ENCODE results near the gene INPP4A. TPM values are rescaled to one million over a fixed set of nuclear protein-coding genes. Genes with fewer than 3 reads are reported as not detected.

The INPP4A gene
- total RNA-seq, 1 donor from 2014 or later, result 18.0 TPM

DNA sequence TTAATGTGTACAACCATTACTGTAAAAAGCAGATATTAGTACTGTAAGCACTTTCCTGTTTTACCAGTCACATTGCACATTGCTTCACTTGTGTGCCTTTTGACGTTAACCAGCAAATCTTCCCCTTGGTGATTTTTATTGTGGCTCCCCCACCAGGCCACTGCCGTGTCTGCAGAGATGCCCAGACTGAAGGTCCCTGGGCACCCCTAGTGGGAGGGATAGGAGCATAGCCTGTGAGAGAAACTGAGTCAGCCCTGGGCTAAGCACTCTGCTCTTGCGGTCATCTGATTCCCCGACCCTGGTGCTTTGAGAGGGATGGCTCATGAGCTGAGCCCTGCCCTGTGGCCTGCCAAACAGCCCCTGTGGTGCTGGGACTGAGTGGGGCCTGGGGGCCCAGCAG is 73.4 kb downstream of the INPP4A start:
- TF ChIP-seq, protein P1, sequence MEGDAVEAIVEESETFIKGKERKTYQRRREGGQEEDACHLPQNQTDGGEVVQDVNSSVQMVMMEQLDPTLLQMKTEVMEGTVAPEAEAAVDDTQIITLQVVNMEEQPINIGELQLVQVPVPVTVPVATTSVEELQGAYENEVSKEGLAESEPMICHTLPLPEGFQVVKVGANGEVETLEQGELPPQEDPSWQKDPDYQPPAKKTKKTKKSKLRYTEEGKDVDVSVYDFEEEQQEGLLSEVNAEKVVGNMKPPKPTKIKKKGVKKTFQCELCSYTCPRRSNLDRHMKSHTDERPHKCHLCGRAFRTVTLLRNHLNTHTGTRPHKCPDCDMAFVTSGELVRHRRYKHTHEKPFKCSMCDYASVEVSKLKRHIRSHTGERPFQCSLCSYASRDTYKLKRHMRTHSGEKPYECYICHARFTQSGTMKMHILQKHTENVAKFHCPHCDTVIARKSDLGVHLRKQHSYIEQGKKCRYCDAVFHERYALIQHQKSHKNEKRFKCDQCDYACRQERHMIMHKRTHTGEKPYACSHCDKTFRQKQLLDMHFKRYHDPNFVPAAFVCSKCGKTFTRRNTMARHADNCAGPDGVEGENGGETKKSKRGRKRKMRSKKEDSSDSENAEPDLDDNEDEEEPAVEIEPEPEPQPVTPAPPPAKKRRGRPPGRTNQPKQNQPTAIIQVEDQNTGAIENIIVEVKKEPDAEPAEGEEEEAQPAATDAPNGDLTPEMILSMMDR (IDR thresholded peaks at IDR 0.05; ENCODE audit: insufficient read depth, low read length, poor library complexity, severe bottlenecking), result no peak
- Histone ChIP-seq H3K36me3 (ENCODE audit: control insufficient read depth, insufficient read depth, low read length) (no peaks in the 10 kb centered on the region), H3K4me3 (ENCODE audit: low read depth, low read length) (no peak overlapping the region), H3K27me3 (ENCODE audit: control insufficient read depth, insufficient read depth, low read length) (no peaks in the 10 kb centered on the region)
- no peak for DNase-seq (ENCODE audit: low read depth)

DNA sequence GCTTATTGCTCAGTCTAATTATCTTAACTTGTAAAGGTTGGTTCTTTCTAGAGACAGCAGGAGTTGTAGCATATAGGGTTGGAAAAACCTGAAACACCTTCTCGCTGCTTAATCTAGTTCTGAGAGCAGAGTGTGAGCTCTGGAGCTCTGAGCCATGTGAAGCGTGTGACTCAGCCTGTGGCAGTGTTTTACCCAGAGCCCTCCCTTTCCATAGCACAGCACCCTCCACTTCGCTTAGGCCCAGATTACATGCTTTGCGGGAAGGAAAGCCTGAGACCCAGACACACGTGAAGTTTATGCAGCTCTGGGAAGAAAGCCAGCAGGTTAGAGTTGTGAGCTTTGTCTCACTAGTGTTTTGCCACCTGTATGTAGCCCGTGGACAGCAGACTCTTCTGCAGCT is 74.5 kb downstream of the INPP4A start:
- no peak overlapping the region for H3K4me3 ChIP-seq (ENCODE audit: low read depth, low read length)
- no peak for DNase-seq (ENCODE audit: low read depth)
- TF ChIP-seq, protein P1 (IDR thresholded peaks at IDR 0.05; ENCODE audit: insufficient read depth, low read length, poor library complexity, severe bottlenecking), result no peak

DNA sequence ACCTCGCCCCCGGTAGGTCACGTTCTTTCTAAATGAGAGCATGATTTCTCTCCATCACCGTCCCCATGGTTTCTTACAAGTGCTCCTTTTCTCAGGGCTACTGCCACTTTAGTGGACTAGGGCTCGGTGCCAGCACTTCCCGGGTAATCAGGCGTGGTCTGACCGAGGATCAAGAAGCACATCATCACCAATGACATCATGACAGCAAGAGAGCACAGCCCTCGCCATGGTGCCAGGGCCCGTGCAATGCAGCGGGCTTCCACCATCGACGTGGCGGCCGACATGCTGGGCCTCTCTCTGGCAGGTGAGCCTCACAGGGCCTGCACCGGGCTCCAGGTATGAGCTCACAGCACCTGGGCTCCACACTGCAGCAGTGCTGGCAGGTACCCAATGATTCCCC is 75.2 kb downstream of the INPP4A start:
- Histone ChIP-seq H3K4me3 (ENCODE audit: low read depth, low read length) (no peak overlapping the region), H3K27me3 (ENCODE audit: control insufficient read depth, insufficient read depth, low read length) (no peaks in the 10 kb centered on the region), H3K36me3 (ENCODE audit: control insufficient read depth, insufficient read depth, low read length) (no peaks in the 10 kb centered on the region)
- TF ChIP-seq, protein P1 (IDR thresholded peaks at IDR 0.05; ENCODE audit: insufficient read depth, low read length, poor library complexity, severe bottlenecking), result no peak
- DNase-seq (ENCODE audit: low read depth), result no peak

More for the DNA sequence above, 74.5 kb downstream of the INPP4A start:
- no peaks in the 10 kb centered on the region for H3K27me3 ChIP-seq (ENCODE audit: control insufficient read depth, insufficient read depth, low read length)
- H3K36me3 ChIP-seq (ENCODE audit: control insufficient read depth, insufficient read depth, low read length), result no peaks in the 10 kb centered on the region

DNA sequence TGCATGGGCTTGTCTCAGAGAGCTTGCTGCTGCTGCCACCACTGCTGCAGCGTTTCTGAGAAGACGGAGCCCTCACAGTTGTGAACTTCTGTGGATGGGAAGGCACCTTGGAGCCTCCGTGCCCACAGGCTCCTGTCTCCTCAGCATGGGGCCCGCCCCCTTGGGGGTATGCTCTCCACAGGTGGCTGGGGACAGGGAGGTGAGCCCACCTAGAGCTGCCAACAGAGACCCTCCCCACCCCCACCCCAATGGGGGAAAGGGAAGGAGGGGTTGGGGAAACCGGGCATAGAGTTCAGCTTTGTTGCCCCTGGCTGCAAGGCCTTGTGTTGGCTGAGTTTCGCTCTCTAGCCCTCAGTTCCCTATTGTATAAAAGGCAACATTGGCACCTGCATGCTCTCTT is 76.1 kb downstream of the INPP4A start:
- Histone ChIP-seq H3K27me3 (ENCODE audit: control insufficient read depth, insufficient read depth, low read length) (no peaks in the 10 kb centered on the region), H3K4me3 (ENCODE audit: low read depth, low read length) (no peak overlapping the region), H3K36me3 (ENCODE audit: control insufficient read depth, insufficient read depth, low read length) (no peaks in the 10 kb centered on the region)
- DNase-seq (ENCODE audit: low read depth), result no peak
- TF ChIP-seq, protein P1 (IDR thresholded peaks at IDR 0.05; ENCODE audit: insufficient read depth, low read length, poor library complexity, severe bottlenecking), result no peak

DNA sequence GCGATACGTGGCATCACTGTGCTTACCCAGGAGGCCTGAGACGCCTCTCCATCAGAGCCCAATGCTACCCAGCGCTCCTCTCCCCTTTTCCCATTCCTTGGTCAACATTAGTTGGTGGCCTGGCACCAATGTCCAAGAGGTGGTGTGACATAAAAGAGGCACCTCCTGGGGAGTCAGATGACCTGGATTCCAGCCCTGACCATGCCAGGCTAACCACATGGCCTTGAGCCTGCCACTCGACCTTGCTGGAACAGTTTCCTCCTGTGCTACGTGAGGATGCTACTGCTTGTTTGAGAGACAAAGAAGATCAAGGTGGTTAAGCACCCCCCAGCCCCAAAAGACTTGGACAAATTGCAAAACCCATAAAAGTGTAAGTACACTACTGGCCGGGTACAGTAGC is 76.6 kb downstream of the INPP4A start:
- no peak overlapping the region for H3K4me3 ChIP-seq (ENCODE audit: low read depth, low read length)
- TF ChIP-seq, protein P1 (IDR thresholded peaks at IDR 0.05; ENCODE audit: insufficient read depth, low read length, poor library complexity, severe bottlenecking), result no peak
- no peaks in the 10 kb centered on the region for H3K36me3 ChIP-seq (ENCODE audit: control insufficient read depth, insufficient read depth, low read length)
- no peaks in the 10 kb centered on the region for H3K27me3 ChIP-seq (ENCODE audit: control insufficient read depth, insufficient read depth, low read length)
- DNase-seq (ENCODE audit: low read depth), result no peak

DNA sequence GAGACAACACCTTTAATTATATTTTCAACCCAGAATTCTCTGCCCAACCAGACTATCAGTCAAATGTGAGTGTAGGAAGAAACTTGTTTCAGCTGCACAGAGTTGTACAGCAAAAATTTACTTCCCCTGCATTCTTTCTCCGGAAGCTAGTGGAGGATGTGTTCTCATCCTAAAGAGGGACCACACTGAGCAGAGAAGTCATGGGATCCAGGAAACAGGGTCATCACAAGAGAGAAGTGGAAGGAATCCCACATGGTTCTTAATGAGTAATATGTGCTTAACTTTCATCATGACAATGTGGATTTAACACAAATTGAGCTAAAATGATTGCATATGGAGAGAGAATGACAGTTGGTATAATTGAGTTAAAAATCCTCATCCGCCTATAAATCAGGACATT is 78.2 kb downstream of the INPP4A start:
- H3K36me3 ChIP-seq (ENCODE audit: control insufficient read depth, insufficient read depth, low read length), result no peaks in the 10 kb centered on the region
- H3K27me3 ChIP-seq (ENCODE audit: control insufficient read depth, insufficient read depth, low read length), result no peaks in the 10 kb centered on the region
- H3K4me3 ChIP-seq (ENCODE audit: low read depth, low read length), result no peak overlapping the region
- TF ChIP-seq, protein P1 (IDR thresholded peaks at IDR 0.05; ENCODE audit: insufficient read depth, low read length, poor library complexity, severe bottlenecking), result no peak
- no peak for DNase-seq (ENCODE audit: low read depth)
